H1 (cell line): ENCODE measurements around the gene CPEB3. TPM values are rescaled to one million over a fixed set of nuclear protein-coding genes. Genes with fewer than 3 reads are reported as not detected.

Source experiments
- CTCF ChIA-PET: fragments of 300-600 bp; sonication (Branson Sonifier 250); formaldehyde crosslinking; loops from one replicate; lab custom pipeline; 2021; ENCODE audit not compliant: partially characterized antibody; lab: Charles Lee
- POLR2A ChIA-PET: fragments of 300-600 bp; sonication (Branson Sonifier 250); formaldehyde crosslinking; loops from one replicate; lab custom pipeline; 2021; ENCODE audit warnings: inconsistent platforms; ENCODE audit not compliant: partially characterized antibody; lab: Charles Lee
- DNase-seq, 2 experiments: peaks; one replicate each; pipeline versions ENCODE4 v3.0.0 to v3.0.0-alpha.2; 2010 to 2022; ENCODE audit warnings: low spot score in 2 of 2, low read depth in 1 of 2, mixed read lengths in 1 of 2
- FAIRE-seq: peaks from 2 replicates; lab custom pipeline; 2011; peaks lifted over from hg19 to GRCh38; lab: Jason Lieb, UNC
- H2AFZ ChIP-seq: 2 replicates; pipeline ENCODE4 v1.8.1; 2012; ENCODE audit warnings: low read length, inconsistent platforms
- H2AK5ac ChIP-seq: 2 replicates; pipeline ENCODE4 v1.6.1; 2013; ENCODE audit warnings: low read depth, low read length
- H2BK120ac ChIP-seq: replicated peaks from 2 replicates; pipeline ENCODE3; 2013; ENCODE audit warnings: low read depth, low read length, inconsistent platforms
- H2BK12ac ChIP-seq: 2 replicates; pipeline ENCODE4 v1.6.1; 2013; ENCODE audit warnings: low read depth, low read length
- H2BK15ac ChIP-seq: 2 replicates; pipeline ENCODE4 v1.6.1; 2013; ENCODE audit warnings: low read length
- H2BK20ac ChIP-seq: 2 replicates; pipeline ENCODE4 v1.6.1; 2013; ENCODE audit warnings: low read length
- H2BK5ac ChIP-seq: 2 replicates; pipeline ENCODE4 v1.6.1; 2013; ENCODE audit warnings: low read depth, low read length
- H3K14ac ChIP-seq: 2 replicates; pipeline ENCODE4 v1.6.1; 2013; ENCODE audit warnings: inconsistent platforms; ENCODE audit not compliant: insufficient read length
- H3K18ac ChIP-seq: 2 replicates; pipeline ENCODE4 v1.6.1; 2013; ENCODE audit warnings: low read length; ENCODE audit errors: extremely low read depth
- H3K23ac ChIP-seq: 2 replicates; pipeline ENCODE4 v1.6.1; 2013; ENCODE audit warnings: inconsistent platforms; ENCODE audit not compliant: insufficient read length
- H3K23me2 ChIP-seq: 2 replicates; pipeline ENCODE4 v1.6.1; 2013; ENCODE audit warnings: low read depth, low read length
- H3K27ac ChIP-seq: 2 replicates; pipeline ENCODE4 v1.6.1; 2011; ENCODE audit warnings: low read depth, low read length, inconsistent platforms
- H3K27me3 ChIP-seq, 4 experiments: replicated peaks in 1 of 4; 1 replicate in 1 of 4; 2 replicates in 3 of 4; pipeline versions ENCODE4 v1.6.1 to v1.8.1; 2011 to 2013; ENCODE audit warnings: low read length in 3 of 4, mild to moderate bottlenecking in 3 of 4, inconsistent platforms in 2 of 4, mixed read lengths in 2 of 4, moderate library complexity in 1 of 4; ENCODE audit not compliant: control insufficient read depth in 3 of 4, insufficient read depth in 3 of 4; ENCODE audit errors: extremely low read depth in 1 of 4
- H3K36me3 ChIP-seq, 4 experiments: 2 replicates each; pipeline versions ENCODE4 v1.6.1 to v1.8.1; 2011 to 2013; ENCODE audit warnings: mild to moderate bottlenecking in 4 of 4, low read length in 3 of 4, moderate library complexity in 2 of 4, control low read depth in 1 of 4, inconsistent platforms in 1 of 4; ENCODE audit not compliant: insufficient read depth in 4 of 4, control insufficient read depth in 2 of 4
- H3K4ac ChIP-seq: replicated peaks from 2 replicates; pipeline ENCODE3; 2013; ENCODE audit warnings: low read length, low read depth, mixed read lengths, inconsistent platforms; ENCODE audit not compliant: insufficient read length
- H3K4me1 ChIP-seq, 4 experiments: replicated peaks in 1 of 4; 1 replicate in 1 of 4; 2 replicates in 3 of 4; pipeline versions ENCODE4 v1.6.1 to v1.8.1; 2011 to 2013; ENCODE audit warnings: low read length in 3 of 4, inconsistent platforms in 2 of 4, mixed read lengths in 1 of 4; ENCODE audit not compliant: insufficient read depth in 4 of 4, control insufficient read depth in 3 of 4
- H3K4me2 ChIP-seq, 2 experiments: 2 replicates each; pipeline versions ENCODE4 v1.6.1 to v1.8.1; 2011 to 2013; ENCODE audit warnings: low read depth in 2 of 2, low read length in 2 of 2, control low read depth in 1 of 2, inconsistent platforms in 1 of 2, mild to moderate bottlenecking in 1 of 2; ENCODE audit not compliant: insufficient read depth in 1 of 2
- H3K4me3 ChIP-seq, 4 experiments: fragments of 200-600, 300-600 bp in 1 of 4; sonication (generic), shearing (Covaris generic), sonication (Bioruptor Twin) in 1 of 4; 2 replicates each; pipeline versions ENCODE4 v1.5.1 to v1.8.1; 2011 to 2016; ENCODE audit warnings: low read length in 4 of 4, low read depth in 3 of 4, control low read depth in 2 of 4, inconsistent platforms in 2 of 4, mild to moderate bottlenecking in 2 of 4, mixed read lengths in 1 of 4, moderate library complexity in 1 of 4; ENCODE audit not compliant: insufficient read depth in 2 of 4; ENCODE audit errors: extremely low read depth in 1 of 4
- H3K56ac ChIP-seq: replicated peaks from 2 replicates; pipeline ENCODE3; 2013; ENCODE audit warnings: low read depth, mild to moderate bottlenecking, mixed read lengths, low read length, inconsistent platforms; ENCODE audit not compliant: insufficient read length
- H3K79me1 ChIP-seq: 2 replicates; pipeline ENCODE4 v1.6.1; 2013; ENCODE audit warnings: low read depth, low read length, control low read depth
- H3K79me2 ChIP-seq, 2 experiments: 2 replicates each; pipeline versions ENCODE4 v1.6.1 to v1.8.1; 2012 to 2013; ENCODE audit warnings: low read length in 2 of 2, mild to moderate bottlenecking in 2 of 2, inconsistent platforms in 1 of 2; ENCODE audit not compliant: insufficient read depth in 2 of 2, control insufficient read depth in 1 of 2
- H3K9ac ChIP-seq, 4 experiments: replicated peaks in 1 of 4; 1 replicate in 1 of 4; 2 replicates in 3 of 4; pipeline versions ENCODE4 v1.6.1 to v1.8.1; 2011 to 2013; ENCODE audit warnings: low read depth in 3 of 4, low read length in 3 of 4, control low read depth in 2 of 4, mild to moderate bottlenecking in 2 of 4, moderate library complexity in 2 of 4, inconsistent platforms in 1 of 4; ENCODE audit errors: extremely low read depth in 1 of 4
- H3K9me3 ChIP-seq, 2 experiments: 2 replicates each; pipeline versions ENCODE4 v1.6.1 to v1.8.1; 2012 to 2013; ENCODE audit warnings: mild to moderate bottlenecking in 2 of 2, moderate library complexity in 2 of 2, control low read depth in 1 of 2, inconsistent platforms in 1 of 2, low read depth in 1 of 2, low read length in 1 of 2, mixed read lengths in 1 of 2; ENCODE audit not compliant: insufficient read depth in 2 of 2
- H4K20me1 ChIP-seq, 2 experiments: replicated peaks in 1 of 2; 2 replicates each; pipeline versions ENCODE3 to v1.8.1; 2011 to 2013; ENCODE audit warnings: inconsistent platforms in 2 of 2, low read length in 2 of 2, mild to moderate bottlenecking in 1 of 2; ENCODE audit not compliant: insufficient read depth in 2 of 2, control insufficient read depth in 1 of 2
- H4K5ac ChIP-seq: 2 replicates; pipeline ENCODE4 v1.6.1; 2013; ENCODE audit warnings: low read length, low read depth, mixed read lengths, inconsistent platforms; ENCODE audit not compliant: insufficient read length
- H4K8ac ChIP-seq: 2 replicates; pipeline ENCODE4 v1.8.0; 2013; ENCODE audit warnings: mild to moderate bottlenecking, moderate library complexity, low read length, inconsistent platforms; ENCODE audit not compliant: insufficient read depth; ENCODE audit errors: extremely low read depth
- H4K91ac ChIP-seq: replicated peaks from 2 replicates; pipeline ENCODE3; 2013; ENCODE audit warnings: low read length, mixed read lengths, inconsistent platforms; ENCODE audit not compliant: insufficient read length
- ASH2L ChIP-seq: fragments of 200-600, 300-600 bp; sonication (generic); IDR thresholded peaks from one replicate; pipeline ENCODE4 v1.7.1; 2017; ENCODE audit warnings: low read length
- BACH1 ChIP-seq: IDR thresholded peaks from 2 replicates; pipeline ENCODE4 v1.6.1; 2012; ENCODE audit warnings: low read length, improper control_type of control experiment
- BRCA1 ChIP-seq: IDR thresholded peaks from 2 replicates; pipeline ENCODE4 v1.6.1; 2012; ENCODE audit warnings: low read depth, low read length, improper control_type of control experiment
- EZH2 ChIP-seq: fragments of 200-600 bp; sonication (generic); IDR thresholded peaks from 2 replicates; pipeline ENCODE4 v1.7.1; 2012; ENCODE audit warnings: low read depth, mild to moderate bottlenecking, moderate library complexity, low read length, inconsistent platforms; ENCODE audit not compliant: severe bottlenecking
- GTF2F1 ChIP-seq: IDR thresholded peaks from 2 replicates; pipeline ENCODE4 v1.6.1; 2012; ENCODE audit warnings: low read depth, low read length, improper control_type of control experiment, borderline replicate concordance
- HDAC2 ChIP-seq, 2 experiments: fragments of 300-600 bp in 1 of 2; sonication (generic) in 1 of 2; IDR thresholded peaks; 2 replicates each; pipeline ENCODE4 v1.6.1; 2011 to 2012; ENCODE audit warnings: low read depth in 2 of 2, low read length in 2 of 2, mild to moderate bottlenecking in 2 of 2, moderate library complexity in 2 of 2, borderline replicate concordance in 1 of 2, inconsistent platforms in 1 of 2
- NRF1 ChIP-seq: IDR thresholded peaks from 2 replicates; pipeline ENCODE4 v1.6.1; 2011; ENCODE audit warnings: mild to moderate bottlenecking, low read depth, low read length, improper control_type of control experiment
- POU5F1 ChIP-seq: IDR thresholded peaks from 2 replicates; pipeline ENCODE4 v1.6.1; 2011; ENCODE audit warnings: low read depth, mild to moderate bottlenecking, low read length, moderate library complexity
- RAD21 ChIP-seq, 2 experiments: IDR thresholded peaks in 1 of 2; conservative IDR thresholded peaks in 1 of 2; 2 replicates each; pipeline ENCODE4 v1.6.1; 2011; ENCODE audit warnings: low read depth in 2 of 2, low read length in 2 of 2, improper control_type of control experiment in 1 of 2, inconsistent platforms in 1 of 2, mild to moderate bottlenecking in 1 of 2, moderate library complexity in 1 of 2
- TEAD4 ChIP-seq: IDR thresholded peaks from 2 replicates; pipeline ENCODE4 v1.6.1; 2012; ENCODE audit warnings: low read depth, low read length, inconsistent platforms, mixed read lengths
- WGBS, 2 experiments: shearing (Covaris generic) in 1 of 2; methylation state at CpG; one replicate each; pipeline versions ENCODE4 v1.1.6 to v1.1.7; 2013 to 2015; ENCODE audit warnings: low lambda C conversion rate in 2 of 2, mixed read lengths in 2 of 2, inconsistent platforms in 1 of 2, low coverage in 1 of 2, missing lambda C conversion rate in 1 of 2; ENCODE audit not compliant: insufficient replicate concordance in 2 of 2, insufficient coverage in 1 of 2, insufficient read length in 1 of 2; ENCODE audit errors: extremely low coverage in 1 of 2, missing lambda C conversion rate in 1 of 2; 5-methylcytosine and 5-hydroxymethylcytosine counted together
- polyA plus RNA-seq, 7 experiments: library from polyadenylated mRNA; depleted of rRNA in 3 of 7; stranded (reverse) in 5 of 7; unstranded in 2 of 7; fragments of >200 nt in 5 of 7; fragments of 200-250 nt in 2 of 7; gene quantifications; 1 replicate in 5 of 7; 2 replicates in 1 of 7; 4 replicates in 1 of 7; pipeline versions ENCODE4 v1.2.1 to v1.2.3, GENCODE V29; 2011 to 2013; ENCODE audit warnings: missing spikeins in 2 of 7, mixed read lengths in 2 of 7
- total RNA-seq: library from RNA; stranded (reverse); fragmentation: NEBNext Ultra II Directional; extraction: Animal tissue kit (Norgen Biotek cat#: 25700); gene quantifications from 2 replicates; pipeline ENCODE4 v1.2.1, GENCODE V29; 2021
- TF ChIP-seq, protein P1 (sequence below): IDR thresholded peaks from 2 replicates; pipeline ENCODE4 v1.6.1; 2012; ENCODE audit warnings: inconsistent platforms

The CPEB3 gene
- total and polyA plus RNA-seq, 2 of the 8 experiments (the other 6 are each of a cell fraction or from before 2014, with no cell fraction given): 0.39 to 1.7 TPM

- no peaks in the 10 kb centered on the region for H3K79me1 ChIP-seq
- FAIRE-seq: no peak
- no peak overlapping the region for H4K8ac ChIP-seq
- no peaks in the 10 kb centered on the region for H3K79me2 ChIP-seq
- H2AK5ac ChIP-seq: no peak overlapping the region
- H4K20me1 ChIP-seq: no peaks in the 10 kb centered on the region
- H3K9me3 ChIP-seq: no peaks in the 10 kb centered on the region
- H3K14ac ChIP-seq: no peak overlapping the region
- 81% methylated on average over 2 of the region's 2 CpGs; no CpG with 5 or more reads in 1 of the 2 experiments for whole genome bisulfite sequencing, 2 experiments
- H4K91ac ChIP-seq: no peak overlapping the region
- H3K4ac ChIP-seq: no peak overlapping the region
- H2BK120ac ChIP-seq: no peak overlapping the region
- ChIA-PET CTCF (interaction anchor here (1.1 kb wide), 1 partner anchor 18 kb away, joined by 3 read pairs; no protein-coding TSS in a partner anchor), POLR2A (no interaction called here)
- DNase-seq: no peak
- no peak overlapping the region for H3K18ac ChIP-seq
- H3K23me2 ChIP-seq: no peaks in the 10 kb centered on the region
- no peak overlapping the region for H3K27ac ChIP-seq
- no peak overlapping the region for H3K4me2 ChIP-seq
- no peak overlapping the region for H4K5ac ChIP-seq
- no peaks in the 10 kb centered on the region for H3K36me3 ChIP-seq
- no peak overlapping the region for H2AFZ ChIP-seq
- H2BK5ac ChIP-seq: no peak overlapping the region
- H2BK15ac ChIP-seq: no peak overlapping the region
- H2BK20ac ChIP-seq: no peak overlapping the region
- no peaks in the 10 kb centered on the region for H3K27me3 ChIP-seq
- no peak overlapping the region for H3K56ac ChIP-seq
- H3K9ac ChIP-seq: no peak overlapping the region
- TF ChIP-seq TEAD4 (no peak), BACH1 (no peak), HDAC2 (IDR thresholded peaks at IDR 0.05; ENCODE audit: borderline replicate concordance in 1 of 2, low read depth in 2 of 2, low read length in 2 of 2) (no peak), GTF2F1 (no peak), RAD21 (IDR thresholded peaks at IDR 0.05 in 1 of 2, conservative IDR thresholded peaks at IDR 0.05 in 1 of 2; ENCODE audit: low read depth in 2 of 2, low read length in 2 of 2) (no peak), BRCA1 (no peak), ASH2L (no peak), POU5F1 (no peak), EZH2 (no peak), NRF1 (no peak)
- TF ChIP-seq, protein P1, sequence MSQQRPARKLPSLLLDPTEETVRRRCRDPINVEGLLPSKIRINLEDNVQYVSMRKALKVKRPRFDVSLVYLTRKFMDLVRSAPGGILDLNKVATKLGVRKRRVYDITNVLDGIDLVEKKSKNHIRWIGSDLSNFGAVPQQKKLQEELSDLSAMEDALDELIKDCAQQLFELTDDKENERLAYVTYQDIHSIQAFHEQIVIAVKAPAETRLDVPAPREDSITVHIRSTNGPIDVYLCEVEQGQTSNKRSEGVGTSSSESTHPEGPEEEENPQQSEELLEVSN: no peak
- no peaks in the 10 kb centered on the region for H3K4me1 ChIP-seq
- H3K4me3 ChIP-seq: no peak overlapping the region
- no peak overlapping the region for H2BK12ac ChIP-seq
- no peak overlapping the region for H3K23ac ChIP-seq
Measured at GRCh38 chr10:92187101-92187500, 103.8 kb downstream of the CPEB3 start.
